Neural cell (in vitro differentiated cells): ENCODE measurements around the gene PARP15. TPM values are rescaled to one million over a fixed set of nuclear protein-coding genes. Genes with fewer than 3 reads are reported as not detected.

Experiments
- H2AFZ ChIP-seq: fragments of 200-600, 300-800 bp; sonication (generic), shearing (Covaris generic); 2 replicates; pipeline ENCODE4 v1.6.0; 2014; ENCODE audit warnings: low read depth, mild to moderate bottlenecking, antibody characterized with exemption, low read length, moderate library complexity
- H3F3A ChIP-seq: fragments of 200-600 bp; shearing (Covaris generic); 2 replicates; pipeline ENCODE4 v1.6.1; 2016; ENCODE audit warnings: mild to moderate bottlenecking, moderate library complexity, mixed read lengths, antibody characterized with exemption, low read length; ENCODE audit not compliant: insufficient read depth, poor library complexity, severe bottlenecking
- H3K27ac ChIP-seq: fragments of 200-600, 300-800 bp; sonication (generic), shearing (Covaris generic); 2 replicates; pipeline ENCODE4 v1.5.1; 2014; ENCODE audit warnings: mild to moderate bottlenecking, low read length, moderate library complexity
- H3K27me3 ChIP-seq: fragments of 300-800, 200-600 bp; sonication (generic), shearing (Covaris generic); 2 replicates; pipeline ENCODE4 v1.6.0; 2014; ENCODE audit warnings: mild to moderate bottlenecking, low read depth, low read length, moderate library complexity; ENCODE audit not compliant: insufficient read depth
- H3K36me3 ChIP-seq: fragments of 300-800, 200-600 bp; sonication (generic), shearing (Covaris generic); 2 replicates; pipeline ENCODE4 v1.5.1; 2014; ENCODE audit warnings: mild to moderate bottlenecking, antibody characterized with exemption, low read length, moderate library complexity; ENCODE audit not compliant: insufficient read depth
- H3K4me2 ChIP-seq: fragments of 300-800, 200-600 bp; sonication (generic), shearing (Covaris generic); 2 replicates; pipeline ENCODE4 v1.6.0; 2014; ENCODE audit warnings: mild to moderate bottlenecking, low read length
- H3K4me3 ChIP-seq: fragments of 300-800, 200-600 bp; sonication (generic), shearing (Covaris generic); 2 replicates; pipeline ENCODE4 v1.5.1; 2014; ENCODE audit warnings: mild to moderate bottlenecking, low read length, moderate library complexity
- H3K79me2 ChIP-seq: fragments of 200-600 bp; shearing (Covaris generic); replicated peaks from 2 replicates; pipeline ENCODE4 v1.6.0; 2014; ENCODE audit warnings: mild to moderate bottlenecking, low read length, moderate library complexity; ENCODE audit not compliant: insufficient read depth
- H3K9ac ChIP-seq: fragments of 300-800, 200-600 bp; sonication (generic), shearing (Covaris generic); 2 replicates; pipeline ENCODE4 v1.6.1; 2016; ENCODE audit warnings: mild to moderate bottlenecking, low read length, mixed read lengths
- H3K9me2 ChIP-seq: fragments of 200-600 bp; shearing (Covaris generic); 2 replicates; pipeline ENCODE4 v1.6.1; 2016; ENCODE audit warnings: mild to moderate bottlenecking, low read length, mixed read lengths; ENCODE audit not compliant: insufficient read depth
- H3K9me3 ChIP-seq: fragments of 200-600, 300-800 bp; sonication (generic), shearing (Covaris generic); 2 replicates; pipeline ENCODE4 v1.6.1; 2016; ENCODE audit warnings: mild to moderate bottlenecking, mixed run types, low read length, moderate library complexity, mixed read lengths
- H4K20me1 ChIP-seq: fragments of 200-600 bp; shearing (Covaris generic); 2 replicates; pipeline ENCODE4 v1.6.1; 2016; ENCODE audit warnings: mild to moderate bottlenecking, mixed run types; ENCODE audit not compliant: insufficient read depth
- CTCF ChIP-seq: fragments of 450-650 bp; IDR thresholded peaks from 2 replicates; pipeline ENCODE4 v1.5.1; 2014; ENCODE audit warnings: antibody characterized with exemption, mild to moderate bottlenecking, moderate library complexity; ENCODE audit not compliant: poor library complexity, severe bottlenecking
- EP300 ChIP-seq: fragments of 450-650 bp; conservative IDR thresholded peaks from 2 replicates; pipeline ENCODE4 v1.6.1; 2014; ENCODE audit warnings: antibody characterized with exemption, mild to moderate bottlenecking, moderate library complexity; ENCODE audit not compliant: poor library complexity, severe bottlenecking
- EZH2 ChIP-seq: fragments of 200-600, 300-800 bp; shearing (Covaris generic), sonication (generic); IDR thresholded peaks from 2 replicates; pipeline ENCODE4 v1.6.1; 2014; ENCODE audit warnings: antibody characterized with exemption, low read length, borderline replicate concordance, mild to moderate bottlenecking; ENCODE audit not compliant: insufficient read depth, poor library complexity, severe bottlenecking
- MXI1 ChIP-seq: fragments of 450-650 bp; conservative IDR thresholded peaks from 2 replicates; pipeline ENCODE4 v1.6.1; 2014; ENCODE audit warnings: antibody characterized with exemption, mild to moderate bottlenecking; ENCODE audit not compliant: poor library complexity, severe bottlenecking
- POLR2AphosphoS5 ChIP-seq: IDR thresholded peaks from 2 replicates; pipeline ENCODE4 v1.6.1; 2012
- RAD21 ChIP-seq: fragments of 450-650 bp; conservative IDR thresholded peaks from 2 replicates; pipeline ENCODE4 v1.6.1; 2014; ENCODE audit warnings: antibody characterized with exemption, mild to moderate bottlenecking, moderate library complexity
- REST ChIP-seq: IDR thresholded peaks from 2 replicates; pipeline ENCODE4 v1.6.1; 2012; ENCODE audit warnings: borderline replicate concordance
- SMC3 ChIP-seq: fragments of 450-650 bp; conservative IDR thresholded peaks from 2 replicates; pipeline ENCODE4 v1.6.1; 2014; ENCODE audit warnings: antibody characterized with exemption, mild to moderate bottlenecking, moderate library complexity; ENCODE audit not compliant: poor library complexity
- TAF1 ChIP-seq: IDR thresholded peaks from 2 replicates; pipeline ENCODE4 v1.6.1; 2012; ENCODE audit warnings: low read depth
- polyA plus RNA-seq: library from polyadenylated mRNA; depleted of rRNA; stranded (reverse); fragments of >200 nt; gene quantifications from 2 replicates; pipeline ENCODE4 v1.2.3, GENCODE V29; 2014

Gene PARP15
- polyA plus RNA-seq, 1 donor from 2014 or later, result not detected

GRCh38 chr3:122662505-122662904 lies 85.1 kb downstream of the PARP15 start:
- Histone ChIP-seq H3K27ac (no peak overlapping the region), H3K36me3 (no peaks in the 10 kb centered on the region), H3F3A (no peaks in the 10 kb centered on the region), H3K9me3 (peaks cover 4% of the 10 kb centered on the region), H3K9me2 (no peaks in the 10 kb centered on the region), H3K79me2 (no peaks in the 10 kb centered on the region), H4K20me1 (no peaks in the 10 kb centered on the region), H3K9ac (no peak overlapping the region), H3K4me3 (no peak overlapping the region), H3K27me3 (no peaks in the 10 kb centered on the region), H2AFZ (no peak overlapping the region), H3K4me2 (no peak overlapping the region)
- no peak for TF ChIP-seq POLR2AphosphoS5

- H3K9me3 ChIP-seq, result peaks cover 4% of the 10 kb centered on the region
- H3K4me2 ChIP-seq, result no peak overlapping the region
- H4K20me1 ChIP-seq, result no peaks in the 10 kb centered on the region
- H3F3A ChIP-seq, result no peaks in the 10 kb centered on the region
- no peaks in the 10 kb centered on the region for H3K9me2 ChIP-seq
- no peak overlapping the region for H3K4me3 ChIP-seq
- H3K27ac ChIP-seq, result no peak overlapping the region
- no peak overlapping the region for H3K9ac ChIP-seq
- no peaks in the 10 kb centered on the region for H3K79me2 ChIP-seq
- TF ChIP-seq EZH2 (no peak), EP300 (no peak), CTCF (no peak), REST (no peak), TAF1 (no peak), SMC3 (no peak), POLR2AphosphoS5 (no peak), MXI1 (no peak), RAD21 (no peak)
- no peak overlapping the region for H2AFZ ChIP-seq
- H3K36me3 ChIP-seq, result no peaks in the 10 kb centered on the region
- H3K27me3 ChIP-seq, result no peaks in the 10 kb centered on the region
Observed at GRCh38 chr3:122665226-122665786, 87.9 kb downstream of the PARP15 start.

GRCh38 chr3:122665881-122666280 lies 88.4 kb downstream of the PARP15 start:
- no peak overlapping the region for H2AFZ ChIP-seq
- no peaks in the 10 kb centered on the region for H3K79me2 ChIP-seq
- H3K9me3 ChIP-seq, result peaks cover 2% of the 10 kb centered on the region
- no peak overlapping the region for H3K4me2 ChIP-seq
- H3F3A ChIP-seq, result no peaks in the 10 kb centered on the region
- H3K9ac ChIP-seq, result no peak overlapping the region
- no peak overlapping the region for H3K27ac ChIP-seq
- H3K9me2 ChIP-seq, result no peaks in the 10 kb centered on the region
- no peaks in the 10 kb centered on the region for H3K27me3 ChIP-seq
- no peak for TF ChIP-seq CTCF
- no peak for TF ChIP-seq SMC3
- TF ChIP-seq EZH2, result no peak
- no peaks in the 10 kb centered on the region for H3K36me3 ChIP-seq
- no peaks in the 10 kb centered on the region for H4K20me1 ChIP-seq
- H3K4me3 ChIP-seq, result no peak overlapping the region
